ENCODE measurements around the gene RINT1. TPM values are rescaled to one million over a fixed set of nuclear protein-coding genes. Genes with fewer than 3 reads are reported as not detected.

RINT1 gene
- total RNA-seq, 1 experiment from 2014 or later, result 18.1 TPM

- ChIA-PET POLR2A (no interaction called here), CTCF (no interaction called here)
- in situ Hi-C loops (cut with HindIII; ENCODE audit: low pct_unique_long_range_greater_than_20kb, low sequenced_read_pairs) (no loop called here), intact Hi-C loops (cut with micrococcal nuclease; ENCODE audit: unreplicated experiment) (no loop called here)
- no peak overlapping the region for H3K27ac ChIP-seq (ENCODE audit: low read length)
- no peaks in the 10 kb centered on the region for H3K4me1 ChIP-seq (ENCODE audit: control insufficient read depth, insufficient read depth, low read length)
- H3K27me3 ChIP-seq (ENCODE audit: control insufficient read depth, insufficient read depth, low read length), result no peaks in the 10 kb centered on the region
- ATAC-seq (no peak), DNase-seq (ENCODE audit: low read depth, low spot score) (no peak)
- H3K4me3 ChIP-seq (ENCODE audit: low read depth in 2 of 2, low read length in 2 of 2), result no peak overlapping the region
- H3K36me3 ChIP-seq (ENCODE audit: control insufficient read depth, insufficient read depth, low read length), result no peaks in the 10 kb centered on the region
- BruUV-seq (replicated peaks), result no TSS peak
- TF ChIP-seq CTCF (IDR thresholded peaks at IDR 0.05) (no peak), TCF7L2 (IDR thresholded peaks at IDR 0.05; ENCODE audit: low read depth, low read length) (no peak), POLR2AphosphoS5 (IDR thresholded peaks at IDR 0.05; ENCODE audit: low read depth, low read length) (no peak), REST (IDR thresholded peaks at IDR 0.05; ENCODE audit: insufficient read depth in 1 of 2, low read depth in 2 of 2, low read length in 1 of 2) (no peak), SIN3A (IDR thresholded peaks at IDR 0.05; ENCODE audit: borderline replicate concordance, insufficient read depth, low read depth, low read length) (no peak)
- H3K9me3 ChIP-seq (ENCODE audit: control insufficient read depth, insufficient read depth, low read depth, low read length), result no peaks in the 10 kb centered on the region
Observed at GRCh38 chr7:105567821-105568220, 35.8 kb downstream of the RINT1 start.

- TF ChIP-seq TCF7L2 (IDR thresholded peaks at IDR 0.05; ENCODE audit: low read depth, low read length) (no peak), CTCF (IDR thresholded peaks at IDR 0.05) (no peak), SIN3A (IDR thresholded peaks at IDR 0.05; ENCODE audit: borderline replicate concordance, insufficient read depth, low read depth, low read length) (no peak), POLR2AphosphoS5 (IDR thresholded peaks at IDR 0.05; ENCODE audit: low read depth, low read length) (no peak), REST (IDR thresholded peaks at IDR 0.05; ENCODE audit: insufficient read depth in 1 of 2, low read depth in 2 of 2, low read length in 1 of 2) (no peak)
- in situ Hi-C loops (cut with HindIII; ENCODE audit: low pct_unique_long_range_greater_than_20kb, low sequenced_read_pairs), result no loop called here
- ATAC-seq (no peak), DNase-seq (ENCODE audit: low read depth, low spot score) (no peak)
- no TSS peak for BruUV-seq (replicated peaks)
- H3K27ac ChIP-seq (ENCODE audit: low read length), result no peak overlapping the region
- ChIA-PET POLR2A (no interaction called here), CTCF (interaction anchor here (0.8 kb wide), 1 partner anchor 18 kb away, joined by 4 read pairs; no protein-coding TSS in a partner anchor)
- no peaks in the 10 kb centered on the region for H3K9me3 ChIP-seq (ENCODE audit: control insufficient read depth, insufficient read depth, low read depth, low read length)
- H3K36me3 ChIP-seq (ENCODE audit: control insufficient read depth, insufficient read depth, low read length), result no peaks in the 10 kb centered on the region
- intact Hi-C loops (cut with micrococcal nuclease; ENCODE audit: unreplicated experiment), result no loop called here
- H3K27me3 ChIP-seq (ENCODE audit: control insufficient read depth, insufficient read depth, low read length), result no peaks in the 10 kb centered on the region
- no peaks in the 10 kb centered on the region for H3K4me1 ChIP-seq (ENCODE audit: control insufficient read depth, insufficient read depth, low read length)
- H3K4me3 ChIP-seq (ENCODE audit: low read depth in 2 of 2, low read length in 2 of 2), result no peak overlapping the region
Observed at GRCh38 chr7:105571891-105572290, 39.9 kb downstream of the RINT1 start.
